Measurements from ENCODE around the gene CADM2.

CADM2 gene

GRCh38 chr3:85681906-85682305 is 723.1 kb downstream of the CADM2 start (continued):
- no peak for TF ChIP-seq ZNF341 (tag by site-specific recombination; IDR thresholded peaks at IDR 0.05; ENCODE audit: low read depth)
- no peak for TF ChIP-seq ZXDB (tag by site-specific recombination; IDR thresholded peaks at IDR 0.05)
- TF ChIP-seq ZNF37A (tag by site-specific recombination; IDR thresholded peaks at IDR 0.05): no peak
- no peak for TF ChIP-seq HOXC10 (CRISPR knock-in tag; IDR thresholded peaks at IDR 0.05)
- no peak for TF ChIP-seq PRDM4 (tag by site-specific recombination; IDR thresholded peaks at IDR 0.05)

- Histone ChIP-seq H3K36me3 (ENCODE audit: control insufficient read depth in 2 of 2, insufficient read depth in 1 of 2, low read length in 2 of 2) (no peaks in the 10 kb centered on the region), H3K4me3 (ENCODE audit: low read depth, low read length) (no peak overlapping the region), H3K9me3 (ENCODE audit: control insufficient read depth, insufficient read depth, low read depth, low read length) (no peaks in the 10 kb centered on the region), H3K4me1 (ENCODE audit: control insufficient read depth, insufficient read depth, low read length) (no peaks in the 10 kb centered on the region), H3K27ac (ENCODE audit: extremely low read depth, low read depth, low read length) (no peak overlapping the region)
- ChIA-PET POLR2A (no interaction called here), CTCF (no interaction called here)
- TF ChIP-seq HOXD13 (CRISPR knock-in tag; IDR thresholded peaks at IDR 0.05; ENCODE audit: borderline replicate concordance): no peak
- no peak for TF ChIP-seq ZNF146 (tag by site-specific recombination; IDR thresholded peaks at IDR 0.05)
- no peak for TF ChIP-seq ZNF362 (tag by site-specific recombination; IDR thresholded peaks at IDR 0.05)
- TF ChIP-seq ZNF366 (tag by site-specific recombination; conservative IDR thresholded peaks at IDR 0.05): no peak
- TF ChIP-seq ZNF114 (tag by site-specific recombination; IDR thresholded peaks at IDR 0.05): no peak
- no peak for TF ChIP-seq HOXA7 (CRISPR knock-in tag; IDR thresholded peaks at IDR 0.05; ENCODE audit: borderline replicate concordance)
- TF ChIP-seq ZNF426 (tag by site-specific recombination; IDR thresholded peaks at IDR 0.05): no peak
- no peak for TF ChIP-seq ZNF560 (tag by site-specific recombination; IDR thresholded peaks at IDR 0.05; ENCODE audit: borderline replicate concordance)
- TF ChIP-seq GFI1B (tag by site-specific recombination; IDR thresholded peaks at IDR 0.05): no peak
- no peak for TF ChIP-seq KLF1 (tag by site-specific recombination; IDR thresholded peaks at IDR 0.05)
- TF ChIP-seq ZNF37A (tag by site-specific recombination; IDR thresholded peaks at IDR 0.05): no peak
- no peak for TF ChIP-seq YY1 (tag by site-specific recombination; IDR thresholded peaks at IDR 0.05)
- TF ChIP-seq SCRT1 (tag by site-specific recombination; IDR thresholded peaks at IDR 0.05; ENCODE audit: borderline replicate concordance): no peak
- TF ChIP-seq ZNF416 (tag by site-specific recombination; IDR thresholded peaks at IDR 0.05): no peak
- no peak for TF ChIP-seq ZNF132 (tag by site-specific recombination; IDR thresholded peaks at IDR 0.05; ENCODE audit: borderline replicate concordance)
- TF ChIP-seq ZNF561 (tag by site-specific recombination; IDR thresholded peaks at IDR 0.05; ENCODE audit: borderline replicate concordance): no peak
- TF ChIP-seq ZNF610 (tag by site-specific recombination; IDR thresholded peaks at IDR 0.05; ENCODE audit: borderline replicate concordance): no peak
- no peak for TF ChIP-seq PBX3 (CRISPR knock-in tag; IDR thresholded peaks at IDR 0.05)
- no peak for TF ChIP-seq ZNF518A (tag by site-specific recombination; conservative IDR thresholded peaks at IDR 0.05; ENCODE audit: low read depth)
Measured at GRCh38 chr3:85691196-85691595, 732.4 kb downstream of the CADM2 start.
